Peyer's patch (tissue), 4 donors: ENCODE measurements around the gene MRPL50.

ENCODE experiments used
- POLR2A ChIP-seq, 2 donors: fragments of 450-650 bp; IDR thresholded peaks; one replicate each; pipeline ENCODE4 v1.5.1; 2017; ENCODE audit warnings: antibody characterized with exemption in 2 of 2, mild to moderate bottlenecking in 2 of 2, moderate library complexity in 2 of 2
- TF ChIP-seq, protein P1 (sequence below), 6 experiments: fragments of 450-650 bp in 4 of 6; fragments of 200-600 bp in 2 of 6; sonication (generic) in 1 of 6; IDR thresholded peaks; one replicate each; pipeline ENCODE4 v1.5.1; 2017 to 2019; ENCODE audit warnings: antibody characterized with exemption in 6 of 6, mild to moderate bottlenecking in 3 of 6, moderate library complexity in 1 of 6

DNA sequence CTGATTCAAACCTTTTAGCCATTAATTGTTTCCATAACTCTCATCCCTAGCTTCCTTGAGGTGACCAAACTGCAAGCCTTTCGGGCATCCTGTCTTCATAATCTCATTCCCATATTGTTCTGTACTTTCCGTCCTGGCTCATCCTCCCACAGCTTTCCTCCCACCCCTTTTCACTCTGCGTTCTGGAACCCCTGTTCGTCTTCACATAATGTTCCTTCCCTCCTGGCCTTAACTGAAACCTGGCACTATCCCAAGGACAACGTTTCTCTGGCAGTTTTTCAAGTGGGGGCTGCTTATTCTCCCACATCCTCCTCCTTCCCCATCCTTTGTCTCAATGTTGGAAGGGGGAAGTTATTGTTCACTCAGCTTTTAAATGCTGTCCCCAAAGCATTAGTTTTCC lies 1.7 kb upstream of the MRPL50 start:
- TF ChIP-seq, protein P1, sequence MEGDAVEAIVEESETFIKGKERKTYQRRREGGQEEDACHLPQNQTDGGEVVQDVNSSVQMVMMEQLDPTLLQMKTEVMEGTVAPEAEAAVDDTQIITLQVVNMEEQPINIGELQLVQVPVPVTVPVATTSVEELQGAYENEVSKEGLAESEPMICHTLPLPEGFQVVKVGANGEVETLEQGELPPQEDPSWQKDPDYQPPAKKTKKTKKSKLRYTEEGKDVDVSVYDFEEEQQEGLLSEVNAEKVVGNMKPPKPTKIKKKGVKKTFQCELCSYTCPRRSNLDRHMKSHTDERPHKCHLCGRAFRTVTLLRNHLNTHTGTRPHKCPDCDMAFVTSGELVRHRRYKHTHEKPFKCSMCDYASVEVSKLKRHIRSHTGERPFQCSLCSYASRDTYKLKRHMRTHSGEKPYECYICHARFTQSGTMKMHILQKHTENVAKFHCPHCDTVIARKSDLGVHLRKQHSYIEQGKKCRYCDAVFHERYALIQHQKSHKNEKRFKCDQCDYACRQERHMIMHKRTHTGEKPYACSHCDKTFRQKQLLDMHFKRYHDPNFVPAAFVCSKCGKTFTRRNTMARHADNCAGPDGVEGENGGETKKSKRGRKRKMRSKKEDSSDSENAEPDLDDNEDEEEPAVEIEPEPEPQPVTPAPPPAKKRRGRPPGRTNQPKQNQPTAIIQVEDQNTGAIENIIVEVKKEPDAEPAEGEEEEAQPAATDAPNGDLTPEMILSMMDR (IDR thresholded peaks at IDR 0.05) = no peak
- TF ChIP-seq POLR2A (IDR thresholded peaks at IDR 0.05) = no peak
